GM18526 (cell line): Measurements from ENCODE around the gene LMNTD2.

Experiments used
- POLR2A ChIP-seq: IDR thresholded peaks from 3 replicates; pipeline ENCODE4 v1.6.1; 2011; ENCODE audit not compliant: insufficient read length; ENCODE audit errors: extremely low read depth

LMNTD2 gene

DNA sequence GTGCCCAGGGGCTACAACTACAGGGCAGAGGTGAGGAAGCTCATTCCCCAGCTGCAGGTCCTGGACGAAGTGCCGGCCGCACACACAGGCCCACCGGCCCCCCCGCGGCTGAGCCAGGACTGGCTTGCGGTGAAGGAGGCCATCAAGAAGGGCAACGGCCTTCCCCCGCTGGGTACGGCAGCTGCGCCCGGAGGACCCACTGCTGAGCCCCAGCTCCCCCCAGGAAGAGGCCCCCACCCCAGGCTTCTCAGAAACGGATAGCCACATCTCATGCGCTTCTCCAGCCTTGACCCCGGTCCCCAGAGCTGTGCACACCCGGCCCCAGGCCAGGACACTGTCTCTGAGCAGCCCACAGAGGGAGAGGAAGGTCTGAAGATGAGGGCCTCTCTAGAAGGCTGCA lies 9.4 kb downstream of the LMNTD2 start:
- no peak for TF ChIP-seq POLR2A

- TF ChIP-seq POLR2A: no peak
Measured at GRCh38 chr11:550746-551085, 9.8 kb downstream of the LMNTD2 start.

DNA sequence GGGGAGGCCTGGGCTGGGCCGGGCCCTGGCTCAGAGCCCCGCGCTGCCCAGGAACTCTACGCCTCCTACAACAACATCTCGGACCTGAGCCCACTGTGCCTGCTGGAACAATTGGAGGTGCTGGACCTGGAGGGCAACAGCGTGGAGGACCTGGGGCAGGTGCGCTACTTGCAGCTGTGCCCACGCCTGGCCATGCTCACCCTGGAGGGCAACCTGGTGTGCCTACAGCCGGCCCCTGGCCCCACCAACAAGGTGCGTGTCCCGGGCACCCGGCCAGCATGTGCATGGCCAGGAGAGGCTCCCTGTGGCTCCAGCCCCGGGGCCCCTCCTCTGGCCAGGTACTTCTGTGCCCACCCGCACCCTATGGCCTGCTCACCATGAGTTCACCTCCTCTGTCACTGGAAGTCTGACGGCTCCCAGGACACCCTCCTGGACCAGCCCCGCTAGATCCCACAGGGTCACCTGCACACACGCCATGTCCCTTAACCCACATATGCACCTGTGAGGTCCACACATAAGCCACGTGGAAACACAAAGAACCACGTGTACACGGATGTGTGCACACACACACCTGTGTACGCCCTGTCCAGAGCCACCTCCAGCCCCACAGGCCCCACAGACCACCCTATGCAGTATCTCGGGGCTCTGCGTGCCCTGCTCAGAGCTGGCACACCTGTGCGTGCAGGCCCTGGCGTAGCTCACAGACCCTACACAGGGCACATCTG lies 10.4 kb downstream of the LMNTD2 start:
- TF ChIP-seq POLR2A: no peak

DNA sequence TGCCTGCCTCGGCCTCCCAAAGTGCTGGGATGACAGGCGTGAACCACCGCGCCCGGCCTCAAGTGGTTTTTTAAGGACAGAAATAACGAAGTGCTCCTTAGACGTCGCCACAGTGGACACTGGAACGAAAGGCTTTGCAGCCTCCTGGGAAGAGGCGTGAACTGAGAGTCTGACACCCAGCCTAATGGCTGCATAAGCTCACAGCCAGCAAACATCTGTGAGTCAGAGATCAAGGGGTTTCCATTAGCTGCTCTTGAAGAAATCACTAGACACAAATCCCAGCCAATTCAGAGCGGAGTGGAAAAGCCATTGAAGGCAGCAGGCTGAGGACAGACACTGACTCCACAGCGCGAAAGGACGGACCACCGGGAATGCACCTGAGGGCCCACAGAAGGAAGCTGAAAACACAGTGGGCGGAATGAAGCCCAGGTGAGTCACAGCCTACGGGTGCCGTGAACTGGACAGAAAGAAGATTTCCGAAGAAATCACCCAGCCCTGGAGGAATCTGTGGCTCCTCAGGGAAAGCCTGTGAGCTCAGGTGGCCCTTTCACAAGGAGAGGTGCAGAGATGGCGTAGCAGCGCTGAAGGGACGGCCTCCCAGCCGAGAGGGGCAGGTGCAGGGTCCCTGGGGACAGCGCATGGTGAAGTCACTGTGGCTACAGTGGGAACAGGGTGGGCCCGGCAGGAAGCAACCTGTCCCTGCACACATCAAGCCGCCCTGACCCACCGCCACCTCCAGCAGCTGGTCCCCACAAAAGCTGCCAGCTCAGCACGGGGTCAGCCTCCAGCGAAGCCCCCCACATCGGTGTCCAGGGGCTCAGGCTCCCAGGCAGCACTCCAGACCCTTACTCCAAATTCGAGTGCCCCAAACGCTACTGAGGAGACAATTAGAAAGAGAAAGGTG lies 11.6 kb downstream of the LMNTD2 start:
- no peak for TF ChIP-seq POLR2A

DNA sequence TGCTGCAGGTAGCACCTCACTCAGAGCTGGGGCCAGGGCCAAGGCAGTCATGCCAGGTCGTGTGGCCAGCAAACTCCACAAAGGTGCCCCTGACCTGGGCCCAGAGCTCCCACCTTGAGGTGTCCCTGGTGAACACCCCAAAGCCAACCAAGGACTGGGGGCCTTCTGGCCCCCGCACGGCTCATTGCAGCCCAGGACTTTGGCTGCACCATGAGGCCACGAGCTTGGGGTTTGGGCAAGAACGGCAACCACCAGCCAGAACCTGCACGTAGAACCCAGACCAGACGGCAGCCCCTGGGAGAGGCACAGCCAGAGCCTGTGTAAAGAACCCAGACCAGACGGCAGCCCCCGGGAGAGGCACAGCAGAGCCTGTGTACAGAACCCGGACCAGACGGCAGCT lies 15.4 kb downstream of the LMNTD2 start:
- TF ChIP-seq POLR2A: no peak

GRCh38 chr11:544817-545166 lies 15.7 kb downstream of the LMNTD2 start:
- no peak for TF ChIP-seq POLR2A

- no peak for TF ChIP-seq POLR2A
Measured at GRCh38 chr11:541433-541885, 19.1 kb downstream of the LMNTD2 start.

DNA sequence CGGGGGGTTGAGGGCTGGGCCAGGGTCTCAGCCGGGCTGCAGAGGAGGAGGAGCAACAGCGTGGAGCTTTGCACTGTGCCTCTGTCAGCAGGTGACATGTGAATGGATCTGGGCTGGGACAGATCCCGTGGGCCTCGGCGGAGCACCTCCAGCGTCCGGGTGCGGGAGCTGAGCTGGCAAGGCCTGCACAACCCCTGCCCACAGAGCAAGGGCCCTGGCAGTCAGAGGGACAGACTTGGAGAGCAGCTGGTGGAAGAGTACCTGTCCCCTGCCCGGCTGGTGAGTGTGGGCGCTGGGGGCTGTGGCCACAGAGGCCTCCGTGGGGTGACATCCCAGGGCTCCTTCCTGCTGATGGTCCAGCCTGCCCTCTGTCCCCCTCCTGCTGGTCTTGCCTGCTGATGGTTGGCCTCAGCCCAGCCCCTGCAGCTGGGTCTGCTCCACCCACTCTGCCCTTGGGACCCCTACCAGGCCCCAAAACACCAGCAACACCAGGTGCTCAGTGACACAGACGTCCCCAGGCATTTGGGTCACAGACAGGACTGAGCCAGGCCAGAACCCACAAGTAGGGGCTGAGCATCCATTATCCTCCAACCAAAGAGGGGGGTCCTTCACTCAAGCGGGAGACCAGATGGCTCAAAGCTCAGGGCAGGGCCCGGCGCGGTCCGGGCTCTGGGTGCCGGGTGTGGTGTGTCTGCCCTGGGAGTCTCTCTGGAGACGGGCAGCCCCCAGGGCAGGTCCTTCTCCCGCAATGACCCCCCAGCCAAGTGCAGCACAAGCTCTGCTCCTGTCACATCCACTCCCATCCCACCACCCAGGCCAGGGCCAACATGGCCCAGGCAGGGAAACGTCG lies 19.7 kb downstream of the LMNTD2 start:
- TF ChIP-seq POLR2A: no peak

DNA sequence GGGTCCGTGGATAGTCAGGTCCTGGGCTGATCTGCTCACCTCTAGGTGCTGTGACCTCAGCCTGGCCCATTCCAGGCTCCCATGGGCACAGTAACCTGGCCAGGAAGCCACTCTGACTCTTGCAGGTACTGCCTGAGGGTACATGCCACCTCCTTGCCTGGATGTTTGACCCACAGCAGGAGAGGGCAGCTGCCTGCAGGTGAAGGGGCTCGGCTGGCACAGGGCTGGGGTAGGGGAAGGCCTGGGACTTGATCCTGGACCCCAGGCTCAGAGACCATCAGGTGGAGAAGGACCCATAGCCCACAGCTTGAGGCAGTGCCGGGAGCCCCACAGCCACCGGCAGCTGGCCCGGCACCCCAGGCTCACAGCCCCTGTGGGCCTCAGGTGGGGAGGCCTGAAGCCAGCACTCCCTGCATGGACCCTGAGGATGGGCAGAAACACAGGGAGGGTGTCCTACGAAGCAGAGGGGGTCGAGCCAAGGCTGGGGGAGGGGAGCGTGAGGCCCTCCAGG lies 20.5 kb downstream of the LMNTD2 start:
- no peak for TF ChIP-seq POLR2A

GRCh38 chr11:538431-539051 lies 22.0 kb downstream of the LMNTD2 start:
- no peak for TF ChIP-seq POLR2A

GRCh38 chr11:537622-538430 lies 22.7 kb downstream of the LMNTD2 start:
- TF ChIP-seq POLR2A: no peak

DNA sequence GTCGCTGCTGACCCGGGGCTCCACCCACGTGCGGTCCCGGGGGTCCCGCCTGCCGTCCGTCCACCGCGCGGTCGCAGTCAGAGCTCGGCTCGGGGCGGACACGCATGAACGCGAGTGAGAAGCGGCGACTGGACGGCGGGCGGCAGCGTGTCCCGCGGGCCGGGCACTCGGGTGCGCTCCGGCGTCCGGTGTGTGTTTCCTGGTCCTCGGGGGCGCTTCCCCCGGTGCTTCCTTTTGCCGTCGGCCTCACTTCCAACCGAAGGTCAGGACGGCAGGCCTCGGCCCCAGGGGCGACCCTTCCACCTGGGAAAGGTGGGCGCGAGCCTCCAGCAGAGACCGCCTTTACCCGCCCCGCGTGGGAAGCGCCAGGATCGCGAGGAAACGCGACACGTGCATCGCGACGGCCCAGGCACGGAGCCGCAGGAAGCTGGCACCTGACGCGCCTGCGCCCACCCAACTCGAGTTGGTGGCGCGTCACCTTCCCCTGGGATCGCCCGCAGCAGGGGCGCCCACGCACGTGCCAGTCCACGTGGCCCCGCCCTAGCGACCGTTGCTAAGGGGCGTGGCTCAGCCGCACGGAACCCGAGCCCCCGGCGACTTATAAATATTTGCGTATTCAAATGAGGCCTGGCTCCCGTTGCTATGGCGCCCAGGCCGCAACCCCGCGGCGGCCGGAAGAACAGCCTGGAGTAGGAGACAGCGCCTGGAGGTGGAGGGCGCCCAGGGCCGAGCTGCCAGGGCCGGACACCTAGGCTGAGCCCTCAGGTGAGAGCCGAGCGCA lies 23.5 kb downstream of the LMNTD2 start, which contains the start of gene LRRC56:
LRRC56 (plus strand) TSS at position 687 of the 781 bp plus-strand sequence. CDS start 3,158 bp downstream, outside the sequence.
- TF ChIP-seq POLR2A: peak; percentile 68

DNA sequence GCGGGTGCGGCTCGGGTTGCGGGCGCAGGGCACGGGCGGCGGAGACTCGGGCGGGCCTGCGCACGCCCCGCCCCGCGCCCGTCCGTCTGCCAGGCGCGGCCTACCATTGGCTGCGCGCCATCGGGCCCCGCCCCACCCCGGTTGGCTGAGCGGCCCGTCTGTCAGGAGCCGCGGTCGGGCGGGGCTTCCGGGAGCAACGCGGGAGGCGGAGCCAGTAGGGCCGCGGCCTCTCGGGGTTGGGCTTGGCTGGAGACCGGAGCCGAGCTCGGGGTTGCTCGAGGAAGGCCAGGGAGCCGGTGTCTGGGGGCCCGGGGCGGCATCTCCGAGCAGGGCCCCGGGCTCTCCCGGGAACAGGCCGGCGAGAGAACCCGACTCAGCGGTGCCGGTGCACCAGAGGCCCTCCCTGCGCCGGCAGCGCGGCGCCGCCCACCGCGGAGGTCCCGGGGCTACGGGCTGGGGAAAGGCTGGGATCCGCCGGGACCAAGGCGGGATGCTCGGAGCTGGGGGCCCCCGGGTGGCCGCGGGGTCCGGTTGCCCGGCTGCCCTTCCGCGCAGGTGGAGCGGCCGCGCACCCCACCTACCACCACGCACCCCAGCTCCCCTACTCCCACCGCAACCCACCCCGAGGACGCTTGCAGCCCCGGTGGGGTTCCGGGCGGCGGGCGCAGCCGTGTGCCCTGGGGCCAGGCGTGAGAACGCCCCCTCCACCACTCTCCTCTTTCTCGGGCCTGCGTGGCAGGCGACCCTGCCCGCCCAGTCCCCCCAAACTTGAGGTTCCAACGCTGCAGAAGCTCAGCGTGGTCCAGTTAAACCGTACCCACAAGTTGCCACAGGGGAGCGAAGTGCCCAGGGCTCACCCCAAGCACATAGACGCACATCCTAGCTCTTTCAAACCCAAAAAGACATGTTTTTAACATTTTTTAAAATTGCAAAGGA lies 24.8 kb downstream of the LMNTD2 start, which contains the start of gene HRAS:
HRAS (minus strand) TSS at position 58 of the 936 bp plus-strand sequence.
- TF ChIP-seq POLR2A: peak; percentile 85

DNA sequence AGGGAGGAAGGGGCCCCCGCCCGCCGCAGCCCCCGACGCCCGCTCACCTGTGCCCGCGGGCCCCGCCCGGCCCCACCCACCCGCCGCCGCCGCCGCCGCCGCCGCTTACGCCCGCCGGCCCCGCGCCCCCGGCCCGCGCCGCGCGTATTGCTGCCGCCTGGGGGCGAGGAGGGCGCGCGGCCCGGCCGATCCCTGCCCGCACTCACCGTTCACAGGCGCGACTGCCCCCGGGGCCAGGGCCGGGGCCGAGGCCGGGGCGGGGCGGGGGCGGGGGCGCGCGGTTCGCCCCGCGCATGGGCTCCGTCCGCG lies 25.4 kb downstream of the LMNTD2 start:
- TF ChIP-seq POLR2A: no peak
